Sigmoid colon (tissue), 7 donors: ENCODE measurements around the gene PRKG1. TPM values are rescaled to one million over a fixed set of nuclear protein-coding genes. Genes with fewer than 3 reads are reported as not detected.

Experiments
- DNase-seq: peaks from one replicate; pipeline ENCODE4 v3.0.0-alpha.2; 2019
- H3K27ac ChIP-seq, 4 donors: fragments of 200-600 bp; sonication (generic); one replicate each; pipeline ENCODE4 v1.5.1; 2016 to 2019; ENCODE audit warnings: mild to moderate bottlenecking in 1 of 4
- H3K27me3 ChIP-seq, 3 donors: fragments of 200-600 bp; sonication (generic); one replicate each; pipeline ENCODE4 v1.5.1; 2019; ENCODE audit warnings: mild to moderate bottlenecking in 1 of 3
- H3K36me3 ChIP-seq, 4 donors: fragments of 200-600 bp; sonication (generic); one replicate each; pipeline ENCODE4 v1.5.1; 2016 to 2019
- H3K4me1 ChIP-seq, 4 donors: fragments of 200-600 bp; sonication (generic); one replicate each; pipeline ENCODE4 v1.5.1; 2017 to 2019
- H3K4me3 ChIP-seq, 4 donors: fragments of 200-600 bp; sonication (generic); one replicate each; pipeline ENCODE4 v1.5.1; 2017 to 2019; ENCODE audit warnings: mild to moderate bottlenecking in 2 of 4, moderate library complexity in 1 of 4
- H3K9me3 ChIP-seq, 4 donors: fragments of 200-600 bp in 3 of 4; sonication (generic) in 3 of 4; one replicate each; pipeline versions ENCODE4 v1.5.1 to v1.6.1; 2013 to 2019
- EP300 ChIP-seq, 4 donors: sonication (generic); formaldehyde crosslinking; IDR thresholded peaks; one replicate each; pipeline ENCODE4 v1.6.1; 2017; ENCODE audit warnings: antibody characterized with exemption in 4 of 4
- POLR2A ChIP-seq, 2 donors: fragments of 450-650 bp; IDR thresholded peaks; one replicate each; pipeline ENCODE4 v1.6.1; 2016; ENCODE audit warnings: antibody characterized with exemption in 2 of 2, mild to moderate bottlenecking in 2 of 2, moderate library complexity in 2 of 2
- POLR2AphosphoS5 ChIP-seq, 4 donors: sonication (generic); formaldehyde crosslinking; IDR thresholded peaks; one replicate each; pipeline ENCODE4 v1.6.1; 2017; ENCODE audit warnings: antibody characterized with exemption in 4 of 4
- WGBS, 2 donors: extraction: QIAGEN DNeasy Blood & Tissue Kit; methylation state at CpG; one replicate each; pipeline ENCODE4 v1.1.7; 2013; 5-methylcytosine and 5-hydroxymethylcytosine counted together
- intact Hi-C: fragments of 100-400 bp; cut with DNase I; formaldehyde crosslinking; loops from one replicate; pipeline ENCODE4 v1.15.1; 2023
- polyA plus RNA-seq, 3 donors: library from polyadenylated mRNA; stranded (reverse); fragments of 200-250 nt; gene quantifications; one replicate each; pipeline ENCODE4 v1.2.3, GENCODE V29; 2013
- total RNA-seq, 4 donors: library from RNA; depleted of rRNA; stranded (reverse); fragments of >200 nt; gene quantifications; one replicate each; pipeline ENCODE4 v1.1.0, GENCODE V29; 2016
- TF ChIP-seq, protein P1 (sequence below), 4 experiments: fragments of 450-650 bp in 3 of 4; fragments of 200-600 bp in 1 of 4; IDR thresholded peaks; one replicate each; pipeline ENCODE4 v1.5.1; 2016 to 2019; ENCODE audit warnings: antibody characterized with exemption in 4 of 4, mild to moderate bottlenecking in 3 of 4, moderate library complexity in 2 of 4
- donor health status: healthy with polysubstance abuse.
- donor health status: Bipolar disorder and iron deficiency.
- donor health status: healthy.

Gene PRKG1
- total and polyA plus RNA-seq, 7 donors = 3.7 to 92.9 (median 60.2) TPM

DNA sequence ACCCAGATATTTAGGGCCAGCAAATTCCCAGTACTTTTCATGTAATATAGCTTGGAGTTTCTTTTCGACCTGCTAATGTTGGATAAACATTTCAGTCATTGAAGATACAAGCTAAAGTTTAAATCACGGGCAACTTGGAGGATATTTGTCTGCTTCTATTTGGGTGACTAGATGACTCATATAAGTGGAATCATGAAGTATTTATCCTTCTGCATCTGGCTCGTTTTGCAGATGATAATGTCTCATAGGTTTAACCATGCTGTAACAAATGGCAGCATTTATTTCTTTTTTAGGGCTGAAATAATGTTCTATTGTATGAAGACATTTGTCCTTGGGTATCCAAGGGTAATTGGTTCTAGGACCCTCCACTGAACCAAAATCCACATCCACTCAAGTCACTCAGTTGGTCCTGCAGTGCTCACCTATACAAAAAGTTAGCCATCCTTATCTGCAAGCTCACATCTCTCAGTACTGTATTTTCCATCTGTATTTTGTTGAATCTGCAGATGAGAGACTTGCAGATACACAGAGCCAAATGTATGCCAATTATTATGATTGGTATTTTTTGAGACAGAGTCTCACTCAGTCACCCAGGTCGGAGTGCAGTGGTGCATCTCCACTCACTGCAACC, 812.3 kb downstream of the PRKG1 start:
- TF ChIP-seq, protein P1, sequence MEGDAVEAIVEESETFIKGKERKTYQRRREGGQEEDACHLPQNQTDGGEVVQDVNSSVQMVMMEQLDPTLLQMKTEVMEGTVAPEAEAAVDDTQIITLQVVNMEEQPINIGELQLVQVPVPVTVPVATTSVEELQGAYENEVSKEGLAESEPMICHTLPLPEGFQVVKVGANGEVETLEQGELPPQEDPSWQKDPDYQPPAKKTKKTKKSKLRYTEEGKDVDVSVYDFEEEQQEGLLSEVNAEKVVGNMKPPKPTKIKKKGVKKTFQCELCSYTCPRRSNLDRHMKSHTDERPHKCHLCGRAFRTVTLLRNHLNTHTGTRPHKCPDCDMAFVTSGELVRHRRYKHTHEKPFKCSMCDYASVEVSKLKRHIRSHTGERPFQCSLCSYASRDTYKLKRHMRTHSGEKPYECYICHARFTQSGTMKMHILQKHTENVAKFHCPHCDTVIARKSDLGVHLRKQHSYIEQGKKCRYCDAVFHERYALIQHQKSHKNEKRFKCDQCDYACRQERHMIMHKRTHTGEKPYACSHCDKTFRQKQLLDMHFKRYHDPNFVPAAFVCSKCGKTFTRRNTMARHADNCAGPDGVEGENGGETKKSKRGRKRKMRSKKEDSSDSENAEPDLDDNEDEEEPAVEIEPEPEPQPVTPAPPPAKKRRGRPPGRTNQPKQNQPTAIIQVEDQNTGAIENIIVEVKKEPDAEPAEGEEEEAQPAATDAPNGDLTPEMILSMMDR (IDR thresholded peaks at IDR 0.05) = no peak
- no peak for TF ChIP-seq POLR2A (IDR thresholded peaks at IDR 0.05)
- TF ChIP-seq POLR2AphosphoS5 (IDR thresholded peaks at IDR 0.05) = no peak
- TF ChIP-seq EP300 (IDR thresholded peaks at IDR 0.05) = no peak
- WGBS, 2 donors = 67 to 78% methylated on average over 4 of the region's 4 CpGs
- intact Hi-C loops = no loop called here
- no peaks in the 10 kb centered on the region for H3K36me3 ChIP-seq
- H3K27me3 ChIP-seq = no peaks in the 10 kb centered on the region
- DNase-seq = no peak
- no peak overlapping the region for H3K4me3 ChIP-seq
- H3K4me1 ChIP-seq = peaks cover 0 to 11% (median 10%) of the 10 kb centered on the region in 4 donors
- H3K27ac ChIP-seq = peak overlapping the region in 1 of 4 donors; percentile 36
- no peaks in the 10 kb centered on the region for H3K9me3 ChIP-seq

- TF ChIP-seq POLR2A (IDR thresholded peaks at IDR 0.05) = no peak
- TF ChIP-seq EP300 (IDR thresholded peaks at IDR 0.05) = no peak
- TF ChIP-seq POLR2AphosphoS5 (IDR thresholded peaks at IDR 0.05) = no peak
- TF ChIP-seq, protein P1 (IDR thresholded peaks at IDR 0.05) = no peak
- no peaks in the 10 kb centered on the region for H3K36me3 ChIP-seq
- no peak overlapping the region for H3K27ac ChIP-seq
- no peak for DNase-seq
- no peak overlapping the region for H3K4me3 ChIP-seq
- no peaks in the 10 kb centered on the region for H3K27me3 ChIP-seq
- intact Hi-C loops = no loop called here
- H3K4me1 ChIP-seq = peaks cover 0 to 12% (median 11%) of the 10 kb centered on the region in 4 donors
- H3K9me3 ChIP-seq = no peaks in the 10 kb centered on the region
Measured at GRCh38 chr10:51888263-51888662, 814.0 kb downstream of the PRKG1 start.

- Histone ChIP-seq H3K36me3 (no peaks in the 10 kb centered on the region), H3K27me3 (no peaks in the 10 kb centered on the region), H3K4me1 (peaks cover 0 to 21% (median 13%) of the 10 kb centered on the region in 4 donors), H3K9me3 (no peaks in the 10 kb centered on the region), H3K27ac (no peak overlapping the region), H3K4me3 (no peak overlapping the region)
- 80 to 84% methylated on average over 1 of the region's 1 CpG for WGBS, 2 donors
- TF ChIP-seq, protein P1 (IDR thresholded peaks at IDR 0.05) = no peak
- intact Hi-C loops = no loop called here
- DNase-seq = no peak
Measured at GRCh38 chr10:51892313-51892712, 818.0 kb downstream of the PRKG1 start.

GRCh38 chr10:51892965-51893658, 818.8 kb downstream of the PRKG1 start:
- DNase-seq = no peak
- no peaks in the 10 kb centered on the region for H3K9me3 ChIP-seq
- no peak overlapping the region for H3K4me3 ChIP-seq
- no peak for TF ChIP-seq POLR2A (IDR thresholded peaks at IDR 0.05)
- TF ChIP-seq, protein P1 (IDR thresholded peaks at IDR 0.05) = no peak
- TF ChIP-seq EP300 (IDR thresholded peaks at IDR 0.05) = no peak
- no peak for TF ChIP-seq POLR2AphosphoS5 (IDR thresholded peaks at IDR 0.05)
- no peak overlapping the region for H3K27ac ChIP-seq
- H3K27me3 ChIP-seq = no peaks in the 10 kb centered on the region
- H3K4me1 ChIP-seq = peaks cover 0 to 24% (median 13%) of the 10 kb centered on the region in 4 donors
- WGBS, 2 donors = 43 to 65% methylated on average over 1 of the region's 1 CpG
- intact Hi-C loops = no loop called here
- no peaks in the 10 kb centered on the region for H3K36me3 ChIP-seq
